Upper lobe of left lung (tissue), 6 donors: Measurements from ENCODE around the gene NR2F1. TPM values are rescaled to one million over a fixed set of nuclear protein-coding genes. Genes with fewer than 3 reads are reported as not detected.
A peak's percentile ranks its signal among the peaks of the same experiment; 100 is the strongest.

Experiments
- ATAC-seq, 2 donors: fragments of 200-7000 bp; cut with Tn5 transposase; one replicate each; pipeline ENCODE4 v1.9.1; 2022; ENCODE audit warnings: mild to moderate bottlenecking in 2 of 2, moderate library complexity in 2 of 2; ENCODE audit not compliant: low FRiP score in 2 of 2
- DNase-seq, 2 donors: peaks; one replicate each; pipeline ENCODE4 v3.0.0-alpha.2; 2019 to 2020
- H3K27ac ChIP-seq, 4 donors: fragments of 200-600 bp; sonication (generic); one replicate each; pipeline ENCODE4 v1.5.1; 2016 to 2019
- H3K27me3 ChIP-seq, 4 donors: fragments of 200-600 bp; sonication (generic); one replicate each; pipeline ENCODE4 v1.5.1; 2017 to 2019
- H3K36me3 ChIP-seq, 4 donors: fragments of 200-600 bp; sonication (generic); one replicate each; pipeline ENCODE4 v1.5.1; 2016 to 2019
- H3K4me1 ChIP-seq, 4 donors: fragments of 200-600 bp; sonication (generic); one replicate each; pipeline ENCODE4 v1.5.1; 2018 to 2019
- H3K4me3 ChIP-seq, 4 donors: fragments of 200-600 bp; sonication (generic); one replicate each; pipeline ENCODE4 v1.5.1; 2017 to 2019; ENCODE audit warnings: mild to moderate bottlenecking in 2 of 4, moderate library complexity in 1 of 4
- H3K9me3 ChIP-seq, 4 donors: fragments of 200-600 bp; sonication (generic); one replicate each; pipeline ENCODE4 v1.5.1; 2018 to 2019
- CTCF ChIP-seq, 6 experiments: fragments of 450-650 bp in 4 of 6; fragments of 200-600 bp in 2 of 6; sonication (generic) in 2 of 6; IDR thresholded peaks; one replicate each; pipeline ENCODE4 v1.5.1; 2016 to 2019; ENCODE audit warnings: antibody characterized with exemption in 6 of 6
- EP300 ChIP-seq, 4 donors: sonication (generic); formaldehyde crosslinking; IDR thresholded peaks; one replicate each; pipeline ENCODE4 v1.5.1; 2017; ENCODE audit warnings: antibody characterized with exemption in 4 of 4, control low read depth in 2 of 4
- POLR2A ChIP-seq, 4 donors: fragments of 450-650 bp; IDR thresholded peaks; one replicate each; pipeline ENCODE4 v1.5.1; 2016 to 2017; ENCODE audit warnings: antibody characterized with exemption in 4 of 4, mild to moderate bottlenecking in 2 of 4
- POLR2AphosphoS5 ChIP-seq, 2 donors: sonication (generic); formaldehyde crosslinking; IDR thresholded peaks; one replicate each; pipeline ENCODE4 v1.5.1; 2017; ENCODE audit warnings: antibody characterized with exemption in 2 of 2
- WGBS, 2 donors: methylation state at CpG; one replicate each; pipeline ENCODE4 v1.1.5; 2017 to 2018; 5-methylcytosine and 5-hydroxymethylcytosine counted together
- total RNA-seq, 6 donors: library from RNA; depleted of rRNA in 4 of 6; stranded (reverse); fragments of >200 nt in 4 of 6; gene quantifications; one replicate each; pipeline versions ENCODE4 v1.1.0 to v1.2.1, GENCODE V29; 2016 to 2021
- donor health status: DM: no; HTN: no; CAD: no; lungs with moderate emphysema.
- donor health status: DM: no; HTN: yes; CAD: no; lungs with severe emphysema.

The NR2F1 gene
- total RNA-seq, 6 donors from 2014 or later: 8.9 to 70.3 (median 29.4) TPM

- no peak for ATAC-seq
- Histone ChIP-seq H3K4me1 (peaks cover 4 to 17% (median 8%) of the 10 kb centered on the region in 4 donors), H3K36me3 (no peaks in the 10 kb centered on the region), H3K4me3 (peak overlapping the region in 3 of 4 donors; percentile 8 to 27 (median 10)), H3K27me3 (peaks cover 0 to 78% (median 29%) of the 10 kb centered on the region in 4 donors), H3K9me3 (no peaks in the 10 kb centered on the region), H3K27ac (peak overlapping the region; percentile 37 to 79 (median 68))
- 24 to 27% methylated on average over 37 to 39 of the region's 39 CpGs for WGBS, 2 donors
- peak in 1 of 2 donors; percentile 43 for DNase-seq
- TF ChIP-seq POLR2A (IDR thresholded peaks at IDR 0.05) (no peak), CTCF (IDR thresholded peaks at IDR 0.05) (no peak), EP300 (IDR thresholded peaks at IDR 0.05) (no peak), POLR2AphosphoS5 (IDR thresholded peaks at IDR 0.05) (no peak)
Observed at GRCh38 chr5:93602241-93603077, 19.4 kb downstream of the NR2F1 start.

- Histone ChIP-seq H3K9me3 (no peaks in the 10 kb centered on the region), H3K4me1 (peaks cover 8 to 20% (median 12%) of the 10 kb centered on the region in 4 donors), H3K27me3 (peaks cover 0 to 74% (median 27%) of the 10 kb centered on the region in 4 donors), H3K36me3 (no peaks in the 10 kb centered on the region), H3K27ac (peak overlapping the region; percentile 59 to 79 (median 68)), H3K4me3 (peak overlapping the region in 2 of 4 donors; percentile 40)
- no peak for ATAC-seq
- TF ChIP-seq POLR2A (IDR thresholded peaks at IDR 0.05): no peak
- no peak for TF ChIP-seq EP300 (IDR thresholded peaks at IDR 0.05)
- no peak for TF ChIP-seq CTCF (IDR thresholded peaks at IDR 0.05)
- TF ChIP-seq POLR2AphosphoS5 (IDR thresholded peaks at IDR 0.05): no peak
- WGBS, 2 donors: 49 to 60% methylated on average over 8 of the region's 8 CpGs
- DNase-seq: no peak
Observed at GRCh38 chr5:93603078-93603792, 20.2 kb downstream of the NR2F1 start.

- H3K4me1 ChIP-seq: peaks cover 8 to 20% (median 12%) of the 10 kb centered on the region in 4 donors
- peak overlapping the region; percentile 59 to 79 (median 68) for H3K27ac ChIP-seq
- ATAC-seq (peak in 1 of 2 donors; percentile 63), DNase-seq (peak in 1 of 2 donors; percentile 90)
- peak overlapping the region in 3 of 4 donors; percentile 10 to 40 (median 40) for H3K4me3 ChIP-seq
- WGBS, 2 donors: 13 to 19% methylated on average over 15 to 24 of the region's 58 CpGs
- TF ChIP-seq POLR2A (IDR thresholded peaks at IDR 0.05): no peak
- no peak for TF ChIP-seq CTCF (IDR thresholded peaks at IDR 0.05)
- TF ChIP-seq EP300 (IDR thresholded peaks at IDR 0.05): no peak
- no peak for TF ChIP-seq POLR2AphosphoS5 (IDR thresholded peaks at IDR 0.05)
- peaks cover 0 to 66% (median 25%) of the 10 kb centered on the region in 4 donors for H3K27me3 ChIP-seq
- no peaks in the 10 kb centered on the region for H3K9me3 ChIP-seq
- H3K36me3 ChIP-seq: no peaks in the 10 kb centered on the region
Observed at GRCh38 chr5:93603793-93604643, 21.0 kb downstream of the NR2F1 start.

GRCh38 chr5:93604644-93605515 is 21.9 kb downstream of the NR2F1 start:
- DNase-seq (no peak), ATAC-seq (no peak)
- Histone ChIP-seq H3K4me1 (peaks cover 8 to 20% (median 11%) of the 10 kb centered on the region in 4 donors), H3K27me3 (peaks cover 0 to 59% (median 21%) of the 10 kb centered on the region in 4 donors), H3K36me3 (no peaks in the 10 kb centered on the region), H3K9me3 (no peaks in the 10 kb centered on the region), H3K4me3 (peak overlapping the region in 2 of 4 donors; percentile 40), H3K27ac (peak overlapping the region; percentile 59 to 79 (median 68))
- 38 to 48% methylated on average over 10 of the region's 10 CpGs for WGBS, 2 donors
- TF ChIP-seq EP300 (IDR thresholded peaks at IDR 0.05): no peak
- TF ChIP-seq POLR2AphosphoS5 (IDR thresholded peaks at IDR 0.05): no peak
- no peak for TF ChIP-seq POLR2A (IDR thresholded peaks at IDR 0.05)
- TF ChIP-seq CTCF (IDR thresholded peaks at IDR 0.05): no peak
